ENCODE data around the gene ARMC8.
"Not testable (repeated sequence)": the region's sequence is repeated elsewhere in the genome, so short reads cannot be mapped to it uniquely, and the experiment has no call there.

Gene ARMC8, protein sequence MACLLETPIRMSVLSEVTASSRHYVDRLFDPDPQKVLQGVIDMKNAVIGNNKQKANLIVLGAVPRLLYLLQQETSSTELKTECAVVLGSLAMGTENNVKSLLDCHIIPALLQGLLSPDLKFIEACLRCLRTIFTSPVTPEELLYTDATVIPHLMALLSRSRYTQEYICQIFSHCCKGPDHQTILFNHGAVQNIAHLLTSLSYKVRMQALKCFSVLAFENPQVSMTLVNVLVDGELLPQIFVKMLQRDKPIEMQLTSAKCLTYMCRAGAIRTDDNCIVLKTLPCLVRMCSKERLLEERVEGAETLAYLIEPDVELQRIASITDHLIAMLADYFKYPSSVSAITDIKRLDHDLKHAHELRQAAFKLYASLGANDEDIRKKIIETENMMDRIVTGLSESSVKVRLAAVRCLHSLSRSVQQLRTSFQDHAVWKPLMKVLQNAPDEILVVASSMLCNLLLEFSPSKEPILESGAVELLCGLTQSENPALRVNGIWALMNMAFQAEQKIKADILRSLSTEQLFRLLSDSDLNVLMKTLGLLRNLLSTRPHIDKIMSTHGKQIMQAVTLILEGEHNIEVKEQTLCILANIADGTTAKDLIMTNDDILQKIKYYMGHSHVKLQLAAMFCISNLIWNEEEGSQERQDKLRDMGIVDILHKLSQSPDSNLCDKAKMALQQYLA

DNA sequence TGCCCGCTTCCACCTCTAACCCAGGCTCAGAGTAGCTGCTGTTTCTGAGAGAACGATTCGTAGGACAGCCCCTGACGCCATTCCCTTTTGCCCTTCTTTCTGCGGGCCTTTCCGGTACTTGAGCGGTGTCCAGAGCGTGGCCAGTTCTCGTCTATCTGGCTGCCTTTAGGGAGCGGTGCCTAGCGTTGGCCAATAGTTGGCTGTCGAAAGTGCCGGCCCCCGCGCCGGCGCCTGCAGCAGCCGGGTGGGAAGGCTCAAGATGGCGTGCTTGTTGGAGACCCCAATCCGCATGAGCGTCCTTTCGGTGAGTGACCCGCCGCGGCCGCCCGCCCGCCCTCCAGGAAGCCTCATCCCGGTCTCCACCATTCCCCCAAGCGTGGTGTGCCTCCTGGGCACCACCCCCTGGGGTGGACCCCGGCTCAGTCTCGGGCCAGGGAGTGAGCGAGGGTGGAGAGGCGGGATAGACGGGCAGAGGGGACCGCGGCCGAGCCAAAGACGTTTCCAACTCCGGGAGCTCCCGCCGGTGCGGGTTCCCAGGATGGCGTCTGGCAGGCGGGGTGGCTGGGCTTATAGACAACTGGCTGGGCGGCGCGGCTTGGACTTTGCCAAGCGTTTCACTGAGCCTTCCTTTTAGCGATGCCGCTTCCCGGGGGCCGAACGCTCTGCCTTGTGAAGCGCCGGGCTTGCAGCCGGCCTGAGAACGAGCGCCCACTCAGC, at the start of gene ARMC8:
TSS of gene ARMC8 (plus strand) at position 6 of the 717 bp plus-strand sequence. CDS start at position 260, 254 bp downstream.
- peak; percentile 72 for DNase-seq

DNA sequence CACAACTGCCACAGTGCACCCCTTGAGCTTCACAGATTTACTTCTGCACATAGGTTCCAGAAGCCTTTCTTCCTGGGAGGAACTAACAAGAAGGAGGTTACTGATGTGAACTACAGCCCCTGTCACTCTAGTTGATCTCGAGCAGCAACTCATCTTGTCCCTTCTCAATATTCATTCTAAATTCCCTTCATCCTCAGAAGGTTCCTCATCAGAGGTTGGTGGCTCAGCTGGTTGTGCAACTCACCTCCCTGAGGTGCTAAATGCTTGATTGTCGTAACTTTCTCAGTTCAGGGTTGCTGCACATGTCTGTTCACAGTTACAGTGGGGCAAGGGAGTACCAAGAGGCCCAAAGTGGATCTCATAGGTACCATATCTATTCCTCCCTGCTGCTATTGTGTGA, 49.2 kb upstream of the ARMC8 start:
- DNase-seq = no peak

DNA sequence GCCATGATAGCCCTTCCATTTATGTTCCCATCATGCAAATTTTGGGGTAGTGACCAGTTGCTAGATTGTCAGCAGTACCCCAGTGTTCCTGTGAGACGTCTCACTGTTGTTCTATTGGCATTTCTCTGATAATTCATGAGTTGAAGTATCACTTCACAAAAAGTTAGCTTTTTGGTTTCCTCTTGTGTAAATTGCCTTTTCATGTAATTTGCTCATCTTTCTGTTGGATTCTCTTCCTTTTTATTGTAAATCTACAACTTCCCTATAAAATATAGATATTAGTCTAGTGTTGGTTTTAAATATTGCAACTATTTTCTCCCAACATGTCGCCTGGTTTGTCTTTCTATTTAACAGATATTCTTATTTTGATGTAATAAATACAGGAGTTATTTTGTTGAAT, 47.4 kb upstream of the ARMC8 start:
- DNase-seq = no peak

DNA sequence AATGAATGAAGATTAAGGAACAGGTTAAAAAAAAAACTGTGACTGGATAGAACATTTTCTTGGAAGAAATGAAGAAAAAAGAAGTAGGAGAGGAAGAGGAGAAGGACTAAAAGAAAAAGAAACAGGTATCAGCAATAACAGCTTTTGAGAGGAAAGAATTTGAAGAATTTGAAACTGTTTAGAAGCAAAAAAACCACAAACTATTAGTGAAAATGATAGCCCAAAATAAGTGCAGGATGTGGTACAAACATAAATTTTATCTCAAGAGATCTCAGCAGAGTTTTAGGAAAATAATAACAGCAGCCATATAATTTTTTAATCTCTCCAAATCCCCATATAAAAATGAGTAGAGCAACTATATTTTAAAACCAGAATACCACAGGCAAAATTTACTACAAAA, 46.2 kb upstream of the ARMC8 start:
- no peak for DNase-seq

DNA sequence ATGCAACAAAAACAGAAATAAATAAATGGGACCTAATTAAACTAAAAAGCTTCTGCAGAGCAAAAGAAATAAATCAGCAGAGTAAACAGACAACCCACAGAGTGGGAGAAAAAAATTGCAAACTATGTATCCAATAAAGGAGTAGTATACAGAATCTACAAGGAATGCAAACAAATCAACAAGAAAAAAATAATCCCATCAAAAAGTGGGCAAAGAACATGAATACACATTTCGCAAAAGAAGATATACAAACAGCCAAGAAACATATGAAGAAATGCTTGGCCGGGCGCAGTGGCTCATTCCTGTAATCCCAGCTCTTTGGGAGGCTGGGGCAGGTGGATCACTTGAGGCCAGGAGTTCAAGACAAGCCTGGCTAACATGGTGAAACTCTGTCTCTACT, 44.9 kb upstream of the ARMC8 start:
- DNase-seq = not testable (repeated sequence)

DNA sequence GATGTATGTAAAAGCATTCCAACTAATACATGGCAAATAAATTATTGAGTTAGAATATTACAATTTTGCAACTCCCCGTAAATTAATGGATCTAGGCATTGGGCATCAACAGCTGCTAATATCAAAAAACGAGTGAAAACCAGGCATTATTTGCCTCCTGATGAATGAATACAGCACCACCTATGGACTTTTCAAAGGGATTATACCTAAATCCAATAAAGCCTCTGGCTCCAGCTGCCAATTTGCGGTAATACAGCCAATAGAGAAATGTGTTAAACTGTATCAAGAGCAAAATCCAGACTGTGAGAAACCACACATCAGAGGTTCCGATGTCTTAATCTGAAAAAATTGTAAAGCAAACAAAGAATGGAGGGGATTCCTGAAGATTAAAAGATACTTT, 38.6 kb upstream of the ARMC8 start:
- no peak for DNase-seq

DNA sequence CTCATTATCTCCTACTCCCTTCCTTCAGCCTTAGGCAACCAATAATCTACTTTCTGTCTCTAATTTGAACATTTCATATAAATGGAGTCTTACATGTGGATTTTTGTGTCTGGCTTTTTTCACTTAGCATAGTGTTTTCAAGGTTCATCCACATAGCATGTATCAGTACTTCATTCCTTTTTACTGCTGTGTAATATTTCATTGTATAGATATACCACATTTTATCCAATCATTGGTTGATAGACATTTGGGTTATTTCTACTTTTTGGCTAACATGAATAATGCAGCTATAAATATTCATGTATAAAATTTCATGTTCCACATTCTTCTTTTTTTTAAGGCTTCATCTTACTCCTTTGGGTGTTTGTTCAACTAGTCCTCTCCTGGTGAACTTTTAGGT, 32.6 kb upstream of the ARMC8 start:
- no peak for DNase-seq

DNA sequence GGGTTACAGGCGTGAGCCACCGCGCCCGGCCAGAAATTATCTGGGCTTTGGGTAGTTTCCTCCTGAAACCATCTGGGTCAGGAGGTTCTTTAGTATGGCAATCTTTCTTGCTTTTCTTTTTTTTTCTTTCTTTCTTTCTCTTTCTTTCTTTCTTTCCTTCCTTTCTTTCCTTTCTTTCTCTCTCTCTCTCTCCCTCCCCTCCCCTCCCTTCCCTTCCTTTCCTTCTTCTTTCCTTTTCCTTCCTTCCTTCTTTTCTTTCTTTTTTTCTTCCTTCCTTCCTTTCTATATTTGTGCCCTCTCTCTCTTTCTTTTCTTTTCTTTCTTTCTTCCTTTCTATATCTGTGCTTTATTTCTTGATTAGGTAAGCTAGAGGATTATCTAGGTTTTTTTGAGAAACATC, 29.4 kb upstream of the ARMC8 start:
- DNase-seq = no peak

DNA sequence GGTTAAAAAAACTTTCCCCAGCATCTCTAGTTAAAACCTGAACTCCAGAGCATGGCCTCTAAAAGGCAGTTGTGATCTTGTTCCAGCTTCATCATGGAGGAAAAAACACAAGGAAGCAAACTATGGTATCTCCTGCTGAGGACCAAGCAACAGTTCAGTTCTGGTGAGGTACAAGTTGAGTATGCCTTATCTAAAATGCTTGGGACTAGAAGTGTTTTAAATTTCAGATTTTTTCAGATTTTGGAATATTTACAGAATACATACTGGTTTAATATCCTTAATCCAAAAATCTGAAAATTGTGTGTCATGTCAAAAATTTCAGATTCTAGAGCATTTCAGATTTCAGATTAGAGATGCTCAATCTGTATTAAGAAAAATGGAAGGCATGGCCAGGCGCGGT, 22.0 kb upstream of the ARMC8 start:
- no peak for DNase-seq

DNA sequence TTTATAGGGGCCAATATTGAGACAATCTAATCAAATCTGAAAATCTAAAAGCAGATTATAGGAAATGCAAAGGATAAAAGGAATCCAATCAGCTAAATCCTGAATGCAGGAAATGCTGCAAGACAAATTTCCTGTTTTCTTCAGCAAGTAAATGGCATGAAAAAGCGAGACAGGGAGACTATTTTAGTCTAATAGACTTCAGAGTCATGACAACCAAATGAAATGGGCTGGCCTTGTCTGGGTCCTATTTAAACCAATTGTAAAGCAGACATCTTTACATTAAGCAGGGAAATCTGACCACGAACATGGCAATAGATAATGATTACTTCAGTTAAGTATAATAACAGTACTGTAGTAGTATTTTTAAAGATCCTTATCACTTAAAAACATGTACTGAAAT, 14.5 kb upstream of the ARMC8 start:
- no peak for DNase-seq

DNA sequence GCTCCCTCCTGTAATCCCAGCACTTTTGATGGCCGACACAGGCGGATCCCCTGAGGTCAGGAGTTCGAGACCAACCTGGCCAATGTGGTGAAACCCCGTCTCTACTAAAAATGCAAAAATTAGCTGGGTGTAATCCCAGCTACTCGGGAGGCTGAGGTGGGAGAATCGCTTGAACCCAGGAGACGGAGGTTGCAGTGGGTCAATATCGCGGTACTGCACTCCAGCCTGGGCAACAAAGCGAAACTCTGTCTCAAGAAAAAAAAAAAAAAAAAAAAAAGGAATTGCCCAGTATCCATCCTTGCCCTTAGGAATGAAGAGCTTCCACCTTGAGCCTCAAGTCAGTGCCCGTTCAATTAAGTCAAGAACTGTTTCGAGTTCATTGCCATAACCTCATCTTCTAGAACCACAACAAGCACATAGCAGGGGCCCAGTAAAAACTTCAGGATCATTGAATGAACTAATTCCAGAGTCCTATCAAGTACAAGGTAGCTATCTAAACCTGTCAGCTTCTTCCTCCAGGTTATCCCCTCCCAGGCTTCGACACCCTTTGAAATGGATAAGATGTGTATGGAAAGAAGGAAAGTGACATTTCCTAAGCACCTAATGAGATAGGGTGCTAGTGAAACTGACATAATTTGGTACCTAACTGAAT, 13.2 kb upstream of the ARMC8 start:
- DNase-seq = no peak

DNA sequence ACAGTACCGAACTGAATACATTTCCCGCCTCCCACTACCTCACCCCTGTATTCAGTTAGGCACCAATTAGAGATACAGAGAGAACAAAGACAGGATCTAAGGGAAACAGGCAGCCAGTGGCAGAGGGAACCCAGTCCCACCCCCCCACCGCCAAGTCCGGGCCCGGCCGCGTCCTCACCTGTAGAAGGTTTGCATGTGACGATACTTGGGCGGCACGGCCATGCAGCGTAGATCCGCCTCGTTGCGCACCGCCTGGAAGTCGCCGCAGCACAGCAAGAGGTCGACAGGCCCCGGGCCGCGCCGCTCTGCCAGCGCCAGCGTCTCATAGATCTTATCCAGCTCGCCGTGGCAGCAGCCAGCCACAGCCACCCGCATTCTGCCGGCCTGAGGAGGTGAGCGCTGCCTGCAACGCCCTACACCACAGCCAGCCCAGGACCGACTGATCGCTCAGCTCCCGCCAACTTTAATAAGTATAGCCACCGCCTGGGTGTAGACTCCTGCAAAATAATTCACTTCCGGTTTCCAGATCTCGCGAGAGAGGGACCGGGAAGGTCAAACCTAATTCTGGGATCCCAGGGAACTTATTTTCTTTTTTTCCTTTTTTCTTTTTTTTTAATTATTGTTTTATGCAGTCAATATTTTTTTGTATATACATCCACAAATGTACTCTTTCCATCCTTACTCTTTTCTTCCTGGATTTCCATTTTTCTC, 12.5 kb upstream of the ARMC8 start, which contains the start of gene DBR1:
TSS of gene DBR1 (minus strand) at position 501 of the 711 bp plus-strand sequence. CDS start at position 375, 126 bp downstream.
- DNase-seq = peak; percentile 79

DNA sequence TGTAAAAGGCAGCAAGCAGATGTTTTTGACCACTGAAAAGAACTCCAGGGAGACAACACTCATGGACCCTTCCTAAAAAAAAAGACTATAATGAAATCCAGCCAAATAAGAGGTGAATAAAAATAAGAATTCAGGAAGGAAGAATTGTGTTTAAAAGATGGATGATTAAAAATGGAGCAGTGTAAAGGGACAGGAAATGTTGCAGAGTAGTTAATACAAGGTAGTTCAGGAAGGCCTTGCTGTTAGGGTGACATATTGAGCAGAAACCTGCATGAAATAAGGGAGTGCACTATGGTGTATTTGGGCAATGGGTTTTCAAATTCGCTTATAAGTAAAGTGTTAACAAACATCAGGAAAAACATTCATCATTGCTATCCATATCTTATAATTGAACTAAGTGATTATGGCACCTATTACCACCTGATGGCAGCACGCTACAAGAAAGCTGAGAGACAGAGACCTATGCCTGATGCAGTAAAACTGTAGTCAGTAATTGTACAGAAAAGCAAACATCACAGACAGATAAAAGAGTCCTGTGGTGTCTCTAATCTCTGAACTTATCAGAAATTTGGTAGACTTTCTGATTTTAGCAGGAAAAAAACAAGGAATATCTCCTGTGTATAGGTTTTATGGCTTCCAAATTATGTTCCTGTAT, 6.6 kb upstream of the ARMC8 start:
- DNase-seq = peak; percentile 33

DNA sequence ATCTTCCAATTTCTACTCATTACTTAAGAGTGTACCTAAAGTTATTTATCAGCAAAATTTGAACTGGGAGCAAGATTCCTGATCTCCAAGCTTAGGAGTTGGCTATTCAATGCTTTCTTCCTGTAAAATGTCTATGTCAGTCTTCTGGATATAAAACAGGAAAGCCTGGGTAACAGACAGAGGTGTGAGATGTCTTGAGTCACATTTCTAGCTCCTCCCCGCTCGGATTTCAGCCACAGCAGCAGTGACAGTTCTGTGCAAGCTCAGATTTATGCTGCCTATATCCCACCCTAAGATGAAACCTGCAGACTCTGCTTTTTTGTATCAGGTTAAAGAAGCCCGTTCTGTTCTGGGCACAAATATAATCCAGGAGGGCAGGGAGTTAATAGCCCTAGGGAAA, 2.1 kb upstream of the ARMC8 start:
- no peak for DNase-seq

DNA sequence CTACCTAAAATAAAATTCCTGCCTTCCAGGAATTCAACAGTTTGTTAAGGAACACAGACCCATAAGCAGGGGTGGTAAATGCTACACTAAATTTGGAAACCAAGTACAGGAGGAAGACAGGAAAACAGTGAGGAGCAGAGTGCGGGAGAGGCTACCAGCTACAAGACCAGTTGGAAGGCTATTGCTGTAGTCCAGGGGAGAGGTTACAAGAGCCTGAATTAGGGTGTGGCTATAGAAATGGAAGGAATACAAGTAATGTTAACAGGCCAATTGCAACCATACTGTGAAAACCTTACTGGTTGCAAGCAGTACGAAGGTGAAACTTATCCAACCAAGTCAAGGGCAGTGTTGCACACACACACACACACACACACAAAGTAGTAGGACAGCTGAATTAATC, 880 bp upstream of the ARMC8 start:
- DNase-seq = no peak

DNA sequence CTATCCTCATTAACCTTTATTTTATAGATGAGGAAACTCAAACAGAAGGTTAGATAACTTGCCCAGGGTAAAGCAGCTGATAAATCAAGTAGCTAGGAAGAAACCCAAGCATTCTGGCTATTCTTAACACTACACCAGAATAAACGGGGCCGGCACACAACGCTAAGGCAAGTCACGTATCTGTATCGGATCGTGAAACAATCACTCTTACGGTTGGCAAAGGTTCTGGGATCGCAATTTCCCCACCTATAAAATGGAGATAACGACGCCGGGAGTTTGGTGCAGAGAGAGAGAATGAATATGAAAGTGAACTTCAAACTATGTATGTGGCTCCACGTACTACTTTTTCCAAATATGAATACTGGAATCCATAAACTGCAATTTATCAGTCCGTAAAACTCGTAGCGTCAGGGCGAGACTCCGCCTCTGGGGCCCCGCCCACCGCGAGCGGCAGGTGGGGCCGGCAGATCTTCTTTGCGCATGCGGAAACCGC, 252 bp upstream of the ARMC8 start:
- DNase-seq = peak; percentile 72

DNA sequence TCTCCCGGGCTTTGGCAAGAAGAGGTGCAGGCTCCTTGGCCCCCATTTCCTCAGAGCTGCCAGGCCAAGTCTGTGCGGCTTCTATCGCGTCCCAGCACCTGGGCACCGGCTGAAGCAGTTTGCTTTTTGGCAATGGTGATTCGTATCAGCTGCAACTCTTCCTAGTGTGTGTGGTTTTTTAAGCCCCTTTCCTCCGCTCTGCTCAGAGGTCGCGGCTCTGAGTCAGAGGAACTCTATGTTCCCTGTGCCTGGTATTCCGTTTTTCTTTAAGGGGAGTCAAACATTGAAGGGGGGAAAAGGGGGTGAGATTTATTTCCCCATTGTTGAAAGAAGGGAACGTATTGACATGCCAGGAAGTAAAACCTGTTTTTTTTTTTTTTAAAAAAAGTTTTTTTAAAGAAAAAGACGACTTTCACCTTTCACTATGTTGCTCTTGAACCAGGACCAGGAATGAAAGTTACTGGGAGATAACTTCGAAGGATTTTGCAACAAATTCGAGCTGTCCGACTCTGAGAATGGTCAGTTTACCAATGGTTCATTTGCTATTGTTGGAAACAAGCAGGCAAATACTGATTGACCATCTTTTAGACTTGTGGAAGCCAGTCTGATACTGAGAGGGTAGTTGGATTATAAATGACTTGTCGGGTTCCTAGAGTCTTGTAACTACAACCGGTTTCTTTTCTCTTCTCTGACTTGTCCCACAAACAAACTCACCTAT, 1.1 kb downstream of the ARMC8 start:
- DNase-seq = no peak

DNA sequence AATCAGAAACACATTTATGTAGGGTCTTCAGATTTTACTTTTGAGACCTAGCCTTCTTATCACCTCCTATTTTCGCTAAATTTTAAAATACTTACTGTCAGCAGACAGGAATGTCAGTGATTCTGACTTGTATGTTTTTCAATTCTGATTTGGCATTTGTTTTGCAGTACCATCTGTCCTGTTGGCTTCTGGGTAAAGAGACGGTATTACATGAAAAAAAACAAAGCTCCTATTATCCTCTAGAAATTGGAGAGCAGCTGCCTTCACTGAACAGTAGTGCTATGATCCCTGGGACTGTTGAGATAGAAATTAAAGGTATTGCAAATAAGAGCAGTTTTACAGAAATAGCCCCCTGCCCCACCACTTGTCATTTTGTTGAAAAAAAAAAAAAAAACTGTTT, 8.4 kb downstream of the ARMC8 start:
- no peak for DNase-seq

DNA sequence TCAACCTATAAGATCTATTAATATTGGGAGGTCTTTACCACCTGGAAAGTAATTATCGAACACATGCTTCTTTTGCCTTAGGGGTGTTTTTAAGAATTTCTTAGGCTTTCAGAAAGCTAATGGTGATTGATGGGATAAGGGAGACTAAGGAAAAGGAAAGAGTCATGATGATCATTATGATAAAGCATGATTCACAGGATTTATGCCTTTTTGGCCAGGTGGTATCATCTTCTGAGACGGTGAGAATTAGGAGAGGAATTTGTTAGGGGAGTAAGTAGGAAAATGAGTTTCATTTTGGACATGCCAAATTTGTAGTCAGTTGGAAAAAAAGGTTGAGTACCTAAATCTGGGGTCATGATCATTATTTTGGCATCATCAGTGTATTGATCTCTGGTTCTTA, 8.9 kb downstream of the ARMC8 start:
- DNase-seq = no peak

DNA sequence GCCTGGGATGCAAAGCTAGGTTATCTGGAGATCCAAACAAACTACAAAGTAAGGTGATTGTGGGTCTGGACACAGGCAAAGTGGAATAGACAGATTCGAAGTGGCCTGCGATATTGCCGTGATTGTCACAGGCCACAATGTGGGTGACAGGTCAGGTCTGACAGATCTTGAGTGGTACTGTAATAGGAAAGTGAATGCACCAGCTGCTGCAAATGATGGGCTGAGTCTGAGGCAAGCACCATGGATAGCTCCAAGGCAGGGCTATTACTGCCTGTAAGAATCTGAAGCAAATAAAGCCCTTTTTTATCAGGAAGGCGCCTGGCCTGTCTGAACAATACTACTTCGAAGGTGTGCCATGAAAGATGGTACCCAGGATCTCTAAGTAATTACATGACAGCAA, 10.0 kb downstream of the ARMC8 start:
- DNase-seq = no peak

DNA sequence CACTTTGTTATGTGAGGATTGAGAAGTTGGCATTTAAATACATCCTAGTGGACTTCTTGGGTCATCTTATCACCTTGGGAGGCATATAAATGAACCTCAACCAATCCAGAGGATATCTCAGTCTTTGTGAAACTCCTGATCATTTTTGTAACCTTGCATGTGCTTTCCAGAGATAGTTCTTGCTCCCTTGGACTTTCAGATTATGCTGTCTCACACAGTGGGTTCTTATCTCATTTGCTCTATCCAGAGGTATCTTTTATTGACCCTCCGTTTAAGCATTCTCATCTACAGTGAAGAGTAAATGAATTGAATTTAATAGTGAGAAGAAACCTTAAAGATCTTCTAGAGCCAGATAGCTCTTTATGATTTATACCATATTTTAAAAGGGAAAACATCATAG, 10.4 kb downstream of the ARMC8 start:
- DNase-seq = no peak
